H9 (cell line): ENCODE results near the gene INPP5A. TPM values are rescaled to one million over a fixed set of nuclear protein-coding genes. Genes with fewer than 3 reads are reported as not detected.

Source experiments
- DNase-seq: peaks from one replicate; pipeline ENCODE4 v3.0.0-alpha.2; 2017
- H2AFZ ChIP-seq: one replicate; pipeline ENCODE4 v1.6.1; 2013; ENCODE audit warnings: mild to moderate bottlenecking, low read length, control low read depth, moderate library complexity
- H2AK5ac ChIP-seq: 2 replicates; pipeline ENCODE4 v1.6.1; 2013; ENCODE audit warnings: low read length, control low read depth, mixed read lengths; ENCODE audit not compliant: insufficient read length
- H2BK120ac ChIP-seq: one replicate; pipeline ENCODE4 v1.6.1; 2013; ENCODE audit warnings: low read depth, mild to moderate bottlenecking, low read length, control low read depth, inconsistent platforms; ENCODE audit not compliant: poor library complexity, severe bottlenecking
- H2BK12ac ChIP-seq: 2 replicates; pipeline ENCODE4 v1.6.1; 2013; ENCODE audit warnings: low read length, control low read depth, mixed read lengths, low read depth; ENCODE audit not compliant: insufficient read length
- H2BK15ac ChIP-seq: 2 replicates; pipeline ENCODE4 v1.6.1; 2013; ENCODE audit warnings: low read depth, low read length, control low read depth
- H2BK20ac ChIP-seq: one replicate; pipeline ENCODE4 v1.6.1; 2013; ENCODE audit warnings: low read depth, mild to moderate bottlenecking, low read length, control low read depth, inconsistent platforms; ENCODE audit not compliant: poor library complexity, severe bottlenecking
- H2BK5ac ChIP-seq: 2 replicates; pipeline ENCODE4 v1.6.1; 2013; ENCODE audit warnings: low read length, control low read depth, mixed read lengths; ENCODE audit not compliant: insufficient read length
- H3K14ac ChIP-seq: 2 replicates; pipeline ENCODE4 v1.6.1; 2013; ENCODE audit warnings: low read length, control low read depth; ENCODE audit not compliant: insufficient read depth
- H3K18ac ChIP-seq: 2 replicates; pipeline ENCODE4 v1.6.1; 2013; ENCODE audit warnings: low read depth, mild to moderate bottlenecking, mixed read lengths, low read length, control low read depth; ENCODE audit not compliant: insufficient read length
- H3K23ac ChIP-seq: 2 replicates; pipeline ENCODE4 v1.6.1; 2013; ENCODE audit warnings: low read length, control low read depth, mixed read lengths, low read depth; ENCODE audit not compliant: insufficient read length
- H3K23me2 ChIP-seq: 2 replicates; pipeline ENCODE4 v1.6.1; 2013; ENCODE audit warnings: low read depth, mild to moderate bottlenecking, mixed read lengths, low read length, control low read depth; ENCODE audit not compliant: insufficient read length, poor library complexity, severe bottlenecking
- H3K27ac ChIP-seq: 2 replicates; pipeline ENCODE4 v1.5.1; 2013; ENCODE audit warnings: low read length, control low read depth, mixed read lengths, low read depth; ENCODE audit not compliant: insufficient read length
- H3K27me3 ChIP-seq: 2 replicates; pipeline ENCODE4 v1.6.1; 2013; ENCODE audit warnings: low read length, control low read depth, inconsistent platforms; ENCODE audit not compliant: insufficient read depth
- H3K4ac ChIP-seq: 2 replicates; pipeline ENCODE4 v1.6.1; 2013; ENCODE audit warnings: low read depth, mild to moderate bottlenecking, control low read depth, inconsistent platforms, low read length, moderate library complexity
- H3K4me1 ChIP-seq: 2 replicates; pipeline ENCODE4 v1.6.1; 2013; ENCODE audit warnings: low read length, control low read depth, inconsistent platforms; ENCODE audit not compliant: insufficient read depth
- H3K4me2 ChIP-seq: 2 replicates; pipeline ENCODE4 v1.6.1; 2013; ENCODE audit warnings: low read length, control low read depth, mixed read lengths; ENCODE audit not compliant: insufficient read length, insufficient read depth
- H3K56ac ChIP-seq: 2 replicates; pipeline ENCODE4 v1.6.1; 2013; ENCODE audit warnings: low read depth, mild to moderate bottlenecking, mixed read lengths, low read length, control low read depth; ENCODE audit not compliant: insufficient read length
- H3K79me1 ChIP-seq: 2 replicates; pipeline ENCODE4 v1.6.1; 2013; ENCODE audit warnings: low read depth, mild to moderate bottlenecking, moderate library complexity, low read length, control low read depth, inconsistent platforms; ENCODE audit not compliant: insufficient read depth, poor library complexity, severe bottlenecking
- H3K79me2 ChIP-seq: 2 replicates; pipeline ENCODE4 v1.6.1; 2013; ENCODE audit warnings: low read length, control low read depth, inconsistent platforms; ENCODE audit not compliant: insufficient read depth
- H3K9ac ChIP-seq: 2 replicates; pipeline ENCODE4 v1.6.1; 2013; ENCODE audit warnings: low read length, control low read depth, mixed read lengths; ENCODE audit not compliant: insufficient read length; ENCODE audit errors: extremely low read depth
- H3K9me3 ChIP-seq: one replicate; pipeline ENCODE4 v1.6.1; 2013; ENCODE audit warnings: low read depth, low read length, inconsistent platforms; ENCODE audit not compliant: control insufficient read depth
- H3T11ph ChIP-seq: one replicate; pipeline ENCODE4 v1.6.1; 2013; ENCODE audit warnings: mild to moderate bottlenecking, low read length, control low read depth, inconsistent platforms
- H4K20me1 ChIP-seq: one replicate; pipeline ENCODE4 v1.6.1; 2013; ENCODE audit not compliant: control insufficient read depth, insufficient read length, insufficient read depth
- H4K5ac ChIP-seq: 2 replicates; pipeline ENCODE4 v1.6.1; 2013; ENCODE audit warnings: low read depth, mild to moderate bottlenecking, mixed read lengths, low read length, control low read depth; ENCODE audit not compliant: insufficient read length
- H4K8ac ChIP-seq: replicated peaks from 2 replicates; pipeline ENCODE4 v1.6.1; 2013; ENCODE audit warnings: low read length, control low read depth, mixed read lengths, low read depth; ENCODE audit not compliant: insufficient read length
- H4K91ac ChIP-seq: 2 replicates; pipeline ENCODE4 v1.6.1; 2013; ENCODE audit warnings: low read depth, mild to moderate bottlenecking, moderate library complexity, mixed read lengths, low read length, control low read depth; ENCODE audit not compliant: insufficient read length
- H3K27ac Mint-ChIP-seq, 3 experiments: 2 replicates in 2 of 3; 3 replicates in 1 of 3; pipeline ENCODE4 v1.8.0; 2020 to 2021; ENCODE audit warnings: mixed read lengths in 3 of 3, mild to moderate bottlenecking in 1 of 3, moderate library complexity in 1 of 3
- H3K27me3 Mint-ChIP-seq: 2 replicates; pipeline ENCODE4 v1.8.0; 2021; ENCODE audit warnings: low read depth, mild to moderate bottlenecking, moderate library complexity, mixed read lengths
- H3K36me3 Mint-ChIP-seq, 3 experiments: 2 replicates in 2 of 3; 3 replicates in 1 of 3; pipeline ENCODE4 v1.8.0; 2020 to 2021; ENCODE audit warnings: low read depth in 3 of 3, mixed read lengths in 3 of 3; ENCODE audit not compliant: insufficient read depth in 1 of 3
- H3K4me1 Mint-ChIP-seq, 2 experiments: 2 replicates each; pipeline ENCODE4 v1.8.0; 2020; ENCODE audit warnings: mixed read lengths in 2 of 2
- H3K4me3 Mint-ChIP-seq, 2 experiments: 2 replicates in 1 of 2; 3 replicates in 1 of 2; pipeline ENCODE4 v1.8.0; 2020 to 2021; ENCODE audit warnings: mild to moderate bottlenecking in 2 of 2, mixed read lengths in 2 of 2, moderate library complexity in 1 of 2
- H3K9me3 Mint-ChIP-seq, 2 experiments: 2 replicates in 1 of 2; 3 replicates in 1 of 2; pipeline ENCODE4 v1.8.0; 2020; ENCODE audit warnings: mild to moderate bottlenecking in 2 of 2, mixed read lengths in 2 of 2, moderate library complexity in 1 of 2
- CTCF ChIP-seq: fragments of 200-600 bp; sonication (generic); conservative IDR thresholded peaks from 3 replicates; pipeline ENCODE4 v1.8.0; 2021; ENCODE audit warnings: antibody characterized with exemption, mild to moderate bottlenecking
- WGBS: extraction: QIAGEN DNeasy Blood & Tissue Kit; methylation state at CpG from one replicate; pipeline ENCODE4 v1.1.7; 2013; ENCODE audit warnings: missing lambda C conversion rate, low lambda C conversion rate, mixed read lengths; ENCODE audit not compliant: insufficient read length; ENCODE audit errors: extremely low coverage; 5-methylcytosine and 5-hydroxymethylcytosine counted together
- total RNA-seq: library from RNA; stranded (reverse); gene quantifications from 2 replicates; pipeline ENCODE4 v1.2.1, GENCODE V29; 2021

The INPP5A gene
- total RNA-seq, 1 experiment from 2014 or later: 17.7 TPM

- WGBS: no CpG with 5 or more reads among the region's 21 CpGs
- Histone ChIP-seq H3K4ac (no peak overlapping the region), H2BK5ac (no peak overlapping the region), H4K20me1 (peaks cover 6% of the 10 kb centered on the region), H2BK20ac (no peak overlapping the region), H3K23me2 (no peaks in the 10 kb centered on the region), H4K8ac (no peak overlapping the region), H4K5ac (no peak overlapping the region), H3K79me1 (no peaks in the 10 kb centered on the region), H3K27me3 (no peaks in the 10 kb centered on the region), H3K56ac (no peak overlapping the region), H3K9me3 (no peaks in the 10 kb centered on the region), H3K9ac (no peak overlapping the region), H3K4me2 (no peak overlapping the region), H3K27ac (no peak overlapping the region), H3K79me2 (no peaks in the 10 kb centered on the region), H4K91ac (no peak overlapping the region), H2BK120ac (no peak overlapping the region), H3K18ac (no peak overlapping the region), H3K4me1 (peaks cover 3% of the 10 kb centered on the region; the same call in 1 of the 2 replicates), H2BK12ac (no peak overlapping the region), H3K23ac (no peak overlapping the region), H2AFZ (no peak overlapping the region), H2AK5ac (no peak overlapping the region), H3T11ph (no peak overlapping the region), H3K14ac (no peak overlapping the region; the same call in 1 of the 2 replicates), H2BK15ac (no peak overlapping the region)
- no peak for DNase-seq
- H3K27me3 Mint-ChIP-seq: no peaks in the 10 kb centered on the region; the same call in 1 of the 2 replicates
- no peak overlapping the region for H3K4me3 Mint-ChIP-seq
- no peaks in the 10 kb centered on the region for H3K9me3 Mint-ChIP-seq
- no peak for TF ChIP-seq CTCF
- H3K36me3 Mint-ChIP-seq: no peaks in the 10 kb centered on the region
- peaks cover 8 to 25% of the 10 kb centered on the region in 2 experiments for H3K4me1 Mint-ChIP-seq
- peak overlapping the region in 2 of 3 experiments; percentile 61 to 96; a peak in 2 of 7 replicates for H3K27ac Mint-ChIP-seq
These were observed 38.0 kb downstream of the INPP5A start for GRCh38 chr10:132575320-132576201.
